ENCODE results near the gene COL5A1. TPM values are rescaled to one million over a fixed set of nuclear protein-coding genes. Genes with fewer than 3 reads are reported as not detected.

The COL5A1 gene
- 5.9 and 11.6 TPM in 2 replicates for polyA plus RNA-seq

DNA sequence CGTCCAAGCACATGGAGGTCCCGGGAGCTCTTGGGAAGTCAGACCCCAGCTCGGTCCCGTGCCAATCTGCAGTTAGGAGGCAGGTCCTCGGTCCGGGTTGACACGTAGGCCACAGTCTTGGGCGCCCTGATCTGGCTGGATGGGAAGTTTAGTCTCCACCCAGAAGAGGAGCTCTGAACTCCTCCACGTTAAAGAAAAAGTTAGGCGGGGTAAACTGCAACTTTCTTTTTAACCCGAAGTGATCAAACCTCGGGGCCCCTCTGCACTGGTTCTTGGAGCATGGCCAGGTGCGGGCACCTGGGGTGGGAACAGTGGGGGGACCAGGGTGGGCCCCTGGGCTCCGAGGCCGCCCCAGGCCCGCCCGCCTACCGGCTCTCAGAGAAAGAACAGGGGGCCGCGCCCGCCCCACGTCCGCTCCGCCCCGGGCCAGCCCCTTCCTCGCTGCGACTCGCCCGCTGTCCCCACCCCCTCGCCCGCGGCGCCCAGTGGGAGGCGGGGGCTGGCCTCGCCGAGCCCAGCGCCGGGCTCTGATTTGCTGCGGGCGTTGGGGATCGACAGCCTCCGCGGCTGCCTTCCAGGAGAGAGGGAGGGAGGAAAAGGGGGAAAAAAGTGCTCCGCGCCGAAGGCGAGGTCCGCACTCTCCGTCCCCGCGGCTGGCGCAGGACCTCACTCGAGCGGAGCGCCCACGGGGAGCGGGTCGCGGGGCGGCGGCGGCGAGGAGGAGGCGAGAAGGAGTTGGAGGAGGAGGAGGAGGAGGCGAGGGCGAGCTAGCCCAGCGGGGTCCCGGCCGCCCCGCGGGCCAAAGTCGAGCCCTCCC lies at the start of gene COL5A1:
Gene COL5A1 (plus strand): TSS at position 631 of the 817 bp plus-strand sequence. CDS start 385 bp downstream, outside the sequence.

DNA sequence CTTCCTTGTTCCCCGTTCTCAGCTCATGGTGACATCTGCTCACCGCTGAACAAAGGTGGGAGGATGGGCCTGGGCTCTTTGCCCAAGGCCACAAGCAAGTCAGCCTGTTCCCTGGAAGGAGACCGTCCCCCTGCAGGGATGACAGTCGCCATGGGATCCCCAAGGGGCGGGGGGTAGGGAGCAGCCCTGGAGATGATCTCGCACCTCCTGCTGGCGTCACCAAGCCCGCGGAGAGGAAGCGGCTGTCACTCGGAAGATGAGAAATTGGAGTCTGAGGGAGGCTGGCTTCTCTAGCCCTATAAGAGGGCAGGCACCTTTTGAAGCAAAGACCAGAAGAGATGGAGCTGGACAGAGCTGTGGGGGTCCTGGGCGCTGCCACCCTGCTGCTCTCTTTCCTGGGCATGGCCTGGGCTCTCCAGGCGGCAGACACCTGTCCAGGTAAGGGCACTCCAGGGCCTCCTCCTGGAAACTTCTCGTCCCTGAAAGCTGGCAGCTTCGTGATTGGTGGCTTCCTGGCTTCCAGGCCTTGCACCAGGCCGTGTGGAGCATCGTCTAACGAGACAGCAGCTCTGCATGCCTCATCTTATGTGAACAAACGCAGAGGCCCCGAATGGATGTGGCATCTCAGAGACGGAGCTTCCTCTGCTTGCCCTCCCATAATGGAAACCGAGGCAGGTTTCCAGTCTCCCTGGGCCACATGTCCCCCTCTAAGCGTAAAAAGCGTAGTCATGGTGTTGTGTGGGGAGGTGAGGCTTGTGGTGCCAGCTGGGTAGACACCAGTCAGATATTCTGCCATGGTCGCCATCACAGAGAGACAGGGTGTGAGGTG lies 239.1 kb downstream of the COL5A1 start, which contains the start of gene FCN2:
Gene FCN2 (plus strand): TSS at position 327 of the 829 bp plus-strand sequence. CDS start 12 bp downstream, at position 339.

Other genes starting within 250 kb of the COL5A1 start
- gene FCN2, start 239.0 kb downstream of the COL5A1 start, polyA plus RNA-seq: not detected in 2 replicates

All from Purkinje cell (primary cell).